Endothelial cell of umbilical vein (primary cell): Measurements from ENCODE around the gene NHSL2. TPM values are rescaled to one million over a fixed set of nuclear protein-coding genes. Genes with fewer than 3 reads are reported as not detected.

Experiments used
- BruUV-seq: library from RNA; stranded (reverse); fragments of 400-500 nt; replicated peaks from 2 replicates; lab custom pipeline; 2021; lab: Mats Ljungman, UMichigan
- CTCF ChIA-PET: fragments of 300-600, 350-600 bp; sonication (Branson Sonifier 250); formaldehyde crosslinking; loops from one replicate; lab custom pipeline; 2021; ENCODE audit warnings: antibody characterized with exemption, inconsistent platforms; lab: Charles Lee
- POLR2A ChIA-PET: fragments of 300-600, 350-600 bp; sonication (Branson Sonifier 250); formaldehyde crosslinking; loops from one replicate; lab custom pipeline; 2021; ENCODE audit warnings: antibody characterized with exemption, inconsistent platforms; lab: Charles Lee
- DNase-seq: peaks from one replicate; pipeline ENCODE4 v3.0.0-alpha.2; 2011; ENCODE audit warnings: low read depth, low spot score
- FAIRE-seq: peaks from 2 replicates; lab custom pipeline; 2011; peaks lifted over from hg19 to GRCh38; lab: Jason Lieb, UNC
- H2AFZ ChIP-seq: 2 replicates; pipeline ENCODE4 v1.6.0; 2012; ENCODE audit warnings: low read depth, low read length, control low read depth, inconsistent platforms
- H3K27ac ChIP-seq: 2 replicates; pipeline ENCODE4 v1.5.1; 2011; ENCODE audit warnings: low read depth, mild to moderate bottlenecking, control low read depth, low read length, moderate library complexity; ENCODE audit not compliant: insufficient read depth
- H3K27me3 ChIP-seq, 2 experiments: 2 replicates each; pipeline versions ENCODE4 v1.6.0 to v1.6.1; 2011; ENCODE audit warnings: low read length in 2 of 2, mixed read lengths in 1 of 2; ENCODE audit not compliant: control insufficient read depth in 2 of 2, insufficient read depth in 2 of 2
- H3K36me3 ChIP-seq, 2 experiments: 2 replicates in 1 of 2; 3 replicates in 1 of 2; pipeline ENCODE4 v1.5.1; 2011; ENCODE audit warnings: low read length in 2 of 2, mild to moderate bottlenecking in 1 of 2, moderate library complexity in 1 of 2; ENCODE audit not compliant: control insufficient read depth in 2 of 2, insufficient read depth in 2 of 2; ENCODE audit errors: extremely low read depth in 1 of 2
- H3K4me1 ChIP-seq: 3 replicates; pipeline ENCODE4 v1.5.1; 2011; ENCODE audit warnings: mild to moderate bottlenecking, low read length; ENCODE audit not compliant: control insufficient read depth, insufficient read depth; ENCODE audit errors: extremely low read depth
- H3K4me2 ChIP-seq: 2 replicates; pipeline ENCODE4 v1.6.1; 2011; ENCODE audit warnings: low read length, control low read depth, mixed read lengths; ENCODE audit not compliant: insufficient read depth
- H3K4me3 ChIP-seq, 3 experiments: fragments of 200-600 bp in 1 of 3; sonication (generic), shearing (Covaris generic) in 1 of 3; replicated peaks in 1 of 3; 2 replicates each; pipeline ENCODE4 v1.5.1; 2011 to 2016; ENCODE audit warnings: control low read depth in 3 of 3, low read length in 3 of 3, mild to moderate bottlenecking in 2 of 3, inconsistent platforms in 1 of 3, low read depth in 1 of 3, moderate library complexity in 1 of 3; ENCODE audit not compliant: insufficient read depth in 1 of 3
- H3K79me2 ChIP-seq: 2 replicates; pipeline ENCODE4 v1.6.0; 2012; ENCODE audit warnings: low read length, inconsistent platforms; ENCODE audit not compliant: control insufficient read depth, insufficient read depth
- H3K9ac ChIP-seq: replicated peaks from 2 replicates; pipeline ENCODE3; 2011; ENCODE audit warnings: low read length, control low read depth; ENCODE audit not compliant: insufficient read depth; ENCODE audit errors: extremely low read depth
- H3K9me1 ChIP-seq: replicated peaks from 3 replicates; pipeline ENCODE4 v1.6.0; 2011; ENCODE audit warnings: mild to moderate bottlenecking, low read length; ENCODE audit not compliant: control insufficient read depth, insufficient read depth; ENCODE audit errors: extremely low read depth
- H3K9me3 ChIP-seq: replicated peaks from 2 replicates; pipeline ENCODE4 v1.5.1; 2012; ENCODE audit warnings: low read length, inconsistent platforms; ENCODE audit not compliant: control insufficient read depth, insufficient read depth
- H4K20me1 ChIP-seq: replicated peaks from 2 replicates; pipeline ENCODE3; 2011; ENCODE audit warnings: mild to moderate bottlenecking, low read length; ENCODE audit not compliant: control insufficient read depth, insufficient read depth; ENCODE audit errors: extremely low read depth
- CTCF ChIP-seq, 2 donors: IDR thresholded peaks; 1 replicate in 1 of 2; 2 replicates in 1 of 2; pipeline ENCODE4 v1.5.1; 2011; ENCODE audit warnings: low read length in 2 of 2, mild to moderate bottlenecking in 2 of 2, moderate library complexity in 2 of 2, control low read depth in 1 of 2, inconsistent platforms in 1 of 2, low read depth in 1 of 2; ENCODE audit not compliant: insufficient read depth in 1 of 2; ENCODE audit errors: extremely low read depth in 1 of 2
- EZH2 ChIP-seq: IDR thresholded peaks from 2 replicates; pipeline ENCODE4 v1.6.1; 2012; ENCODE audit warnings: borderline replicate concordance, low read depth, mild to moderate bottlenecking, moderate library complexity, low read length, inconsistent platforms; ENCODE audit not compliant: severe bottlenecking
- FOS ChIP-seq: IDR thresholded peaks from 2 replicates; pipeline ENCODE4 v1.6.1; 2011; ENCODE audit warnings: mild to moderate bottlenecking, low read length, moderate library complexity, borderline replicate concordance; ENCODE audit not compliant: insufficient read depth
- GATA2 ChIP-seq: IDR thresholded peaks from 2 replicates; pipeline ENCODE4 v1.7.0; 2011; ENCODE audit warnings: low read depth, mild to moderate bottlenecking, moderate library complexity, mixed read lengths, low read length; ENCODE audit not compliant: insufficient read length, insufficient read depth
- JUN ChIP-seq: IDR thresholded peaks from 2 replicates; pipeline ENCODE4 v1.6.1; 2011; ENCODE audit warnings: borderline replicate concordance, low read depth; ENCODE audit not compliant: insufficient read length, insufficient read depth
- MYC ChIP-seq: IDR thresholded peaks from one replicate; pipeline ENCODE4 v1.6.1; 2011; ENCODE audit warnings: mild to moderate bottlenecking, low read depth, low read length
- POLR2A ChIP-seq: IDR thresholded peaks from 2 replicates; pipeline ENCODE4 v1.6.1; 2012; ENCODE audit warnings: low read depth, mild to moderate bottlenecking, control low read depth, low read length
- POLR2AphosphoS5 ChIP-seq: IDR thresholded peaks from 2 replicates; pipeline ENCODE4 v1.6.1; 2012; ENCODE audit warnings: low read depth, mild to moderate bottlenecking, control low read depth, low read length, moderate library complexity; ENCODE audit not compliant: insufficient read depth
- dilution Hi-C: fragments of 300-500 bp; cut with MboI; formaldehyde crosslinking; loops from one replicate; pipeline ENCODE4 v1.15.0; 2019; ENCODE audit warnings: low sequenced_read_pairs; ENCODE audit not compliant: extremely low pct_ligation_motif_present
- intact Hi-C: fragments of 100-400 bp; cut with micrococcal nuclease; formaldehyde crosslinking; loops from one replicate; pipeline ENCODE4 v1.10.0; 2022
- polyA plus RNA-seq, 4 experiments: library from polyadenylated mRNA; depleted of rRNA in 3 of 4; stranded (reverse) in 3 of 4; unstranded in 1 of 4; fragments of >200 nt; gene quantifications; 2 replicates each; pipeline versions ENCODE4 v1.2.1 to v1.2.3, GENCODE V29; 2011 to 2012; ENCODE audit warnings: missing spikeins in 1 of 4
- total RNA-seq: library from RNA; stranded (reverse); gene quantifications from 2 replicates; pipeline ENCODE4 v1.2.3, GENCODE V29; 2021
- TF ChIP-seq, protein P1 (sequence below): IDR thresholded peaks from 2 replicates; pipeline ENCODE4 v1.6.1; 2011; ENCODE audit not compliant: insufficient read depth, insufficient read length

Gene NHSL2
- total and polyA plus RNA-seq, 2 donors (not counting 3 experiments of a cell fraction or from before 2014, with no cell fraction given) = 23.5 to 49.9 TPM

GRCh38 chrX:72100824-72101351 lies 190.2 kb downstream of the NHSL2 start:
- ChIA-PET CTCF (interaction anchor here (0.9 kb wide), 1 partner anchor 79 kb away, joined by 5 read pairs; no protein-coding TSS in a partner anchor), POLR2A (no interaction called here)
- Histone ChIP-seq H3K4me3 (no peak overlapping the region), H3K9me1 (no peaks in the 10 kb centered on the region), H3K27ac (no peak overlapping the region), H3K36me3 (no peaks in the 10 kb centered on the region), H3K4me1 (peaks cover 5% of the 10 kb centered on the region), H3K4me2 (no peak overlapping the region), H2AFZ (no peak overlapping the region), H3K9ac (no peak overlapping the region), H3K27me3 (no peaks in the 10 kb centered on the region), H3K79me2 (peaks cover 31% of the 10 kb centered on the region), H3K9me3 (no peaks in the 10 kb centered on the region), H4K20me1 (no peaks in the 10 kb centered on the region)
- FAIRE-seq (no peak), DNase-seq (no peak)
- intact Hi-C loops (no loop called here), dilution Hi-C loops (no loop called here)
- no TSS peak for BruUV-seq
- TF ChIP-seq, protein P1, sequence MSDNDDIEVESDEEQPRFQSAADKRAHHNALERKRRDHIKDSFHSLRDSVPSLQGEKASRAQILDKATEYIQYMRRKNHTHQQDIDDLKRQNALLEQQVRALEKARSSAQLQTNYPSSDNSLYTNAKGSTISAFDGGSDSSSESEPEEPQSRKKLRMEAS = no peak
- TF ChIP-seq GATA2 (no peak), EZH2 (no peak), FOS (no peak), CTCF (IDR thresholded peaks at IDR 0.05; ENCODE audit: extremely low read depth in 1 of 2, insufficient read depth in 1 of 2, low read depth in 1 of 2, low read length in 2 of 2) (no peak), POLR2A (no peak), JUN (no peak), MYC (no peak), POLR2AphosphoS5 (no peak)
